Inferior parietal cortex (tissue), 1 donor: ENCODE measurements around the gene EFCAB8.
"Not testable (repeated sequence)": the region's sequence is repeated elsewhere in the genome, so short reads cannot be mapped to it uniquely, and the experiment has no call there.

ENCODE experiments used
- DNase-seq: peaks from one replicate; pipeline ENCODE4 v3.0.0-alpha.2; 2016; ENCODE audit errors: extremely low spot score

Gene EFCAB8

DNA sequence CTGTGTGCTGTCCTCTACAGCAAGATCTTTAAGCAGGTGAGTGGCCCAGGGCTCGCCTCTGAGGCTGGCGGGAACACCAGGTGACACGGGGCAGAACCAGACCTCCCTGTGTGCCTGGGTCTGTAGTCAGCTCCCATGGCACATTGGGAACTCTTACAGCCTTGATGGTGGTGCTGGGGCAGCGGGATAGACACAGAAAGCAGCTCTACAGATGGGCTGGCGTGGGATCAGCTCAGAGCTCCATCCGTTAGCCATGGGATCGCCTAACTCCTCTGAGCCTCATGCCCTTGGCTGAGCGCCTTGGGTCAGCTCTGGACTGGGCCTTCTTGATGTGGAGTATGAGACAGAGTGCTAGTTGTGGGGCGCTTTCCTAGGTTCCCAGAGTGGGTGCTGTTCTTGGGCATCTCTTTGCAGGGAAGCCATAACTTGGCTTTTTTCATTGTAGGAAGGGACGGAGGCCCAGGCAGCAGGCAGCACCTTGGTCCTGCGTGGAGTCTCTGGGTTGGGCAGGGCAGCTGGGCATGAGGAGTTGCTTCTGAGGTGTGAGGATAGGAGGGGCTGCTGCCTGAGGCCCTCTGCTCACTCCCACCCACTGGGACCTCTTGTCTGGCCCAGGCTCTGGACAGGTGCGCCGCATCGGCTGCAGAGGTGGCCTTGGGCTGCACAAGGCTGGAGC lies 51.3 kb downstream of the EFCAB8 start:
- no peak for DNase-seq

DNA sequence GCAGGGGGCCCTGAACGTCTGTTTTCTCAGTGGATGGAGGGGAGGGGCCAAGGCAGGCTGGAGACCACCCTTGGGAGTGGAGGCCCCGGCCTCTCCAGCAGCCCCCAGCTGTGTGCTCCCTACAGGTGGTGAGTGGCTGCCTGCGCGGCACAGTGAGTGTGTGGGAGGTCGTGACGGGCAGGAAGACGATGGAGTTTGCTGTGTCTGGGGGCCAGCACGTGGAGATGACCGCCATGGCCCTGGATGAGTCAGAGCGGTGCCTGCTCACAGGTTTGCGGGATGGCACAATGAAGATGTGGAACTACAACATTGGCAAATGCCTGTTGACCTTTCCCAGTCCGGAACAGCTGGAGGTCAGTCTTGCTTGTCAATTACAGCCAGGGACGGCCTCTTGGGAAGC lies 52.6 kb downstream of the EFCAB8 start:
- no peak for DNase-seq

DNA sequence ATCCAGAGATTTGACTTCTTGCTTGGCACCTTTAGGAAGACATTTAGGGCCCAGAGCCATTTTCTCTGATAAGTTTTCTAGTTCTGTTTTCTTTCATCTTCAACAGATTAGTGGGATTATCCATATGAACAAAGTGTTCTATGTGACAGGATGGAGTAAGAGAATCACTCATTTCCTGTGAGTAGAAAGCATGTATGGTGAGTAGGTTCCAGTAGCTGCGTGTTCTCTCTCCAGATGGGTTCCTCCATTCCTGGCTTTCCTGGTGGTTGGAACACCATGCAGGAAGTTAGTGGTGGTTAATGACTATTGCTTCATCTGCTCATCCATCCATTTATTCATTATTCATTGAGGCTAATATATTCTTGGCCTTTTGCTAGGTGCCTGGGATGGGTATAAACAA lies 54.0 kb downstream of the EFCAB8 start:
- DNase-seq = no peak

DNA sequence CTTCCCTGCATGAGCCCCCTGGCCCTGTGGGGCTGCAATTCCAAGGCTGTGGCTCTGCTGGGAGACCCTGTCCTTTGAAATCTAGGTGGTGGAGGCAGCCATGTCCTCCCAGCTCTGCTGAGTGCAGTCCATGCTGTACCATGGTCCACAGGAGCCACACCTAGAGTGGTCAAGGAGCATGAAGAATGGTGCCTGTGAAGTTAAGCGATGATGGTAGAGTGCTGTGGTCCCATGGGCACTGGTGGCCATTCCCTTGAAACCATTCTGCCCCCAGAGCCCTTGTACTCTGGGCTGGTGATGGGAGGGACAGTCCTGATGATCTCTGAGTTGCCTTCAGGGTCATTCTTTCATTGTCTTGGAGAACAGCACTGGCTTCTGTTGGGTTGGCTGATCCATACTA lies 55.3 kb downstream of the EFCAB8 start:
- DNase-seq = no peak

DNA sequence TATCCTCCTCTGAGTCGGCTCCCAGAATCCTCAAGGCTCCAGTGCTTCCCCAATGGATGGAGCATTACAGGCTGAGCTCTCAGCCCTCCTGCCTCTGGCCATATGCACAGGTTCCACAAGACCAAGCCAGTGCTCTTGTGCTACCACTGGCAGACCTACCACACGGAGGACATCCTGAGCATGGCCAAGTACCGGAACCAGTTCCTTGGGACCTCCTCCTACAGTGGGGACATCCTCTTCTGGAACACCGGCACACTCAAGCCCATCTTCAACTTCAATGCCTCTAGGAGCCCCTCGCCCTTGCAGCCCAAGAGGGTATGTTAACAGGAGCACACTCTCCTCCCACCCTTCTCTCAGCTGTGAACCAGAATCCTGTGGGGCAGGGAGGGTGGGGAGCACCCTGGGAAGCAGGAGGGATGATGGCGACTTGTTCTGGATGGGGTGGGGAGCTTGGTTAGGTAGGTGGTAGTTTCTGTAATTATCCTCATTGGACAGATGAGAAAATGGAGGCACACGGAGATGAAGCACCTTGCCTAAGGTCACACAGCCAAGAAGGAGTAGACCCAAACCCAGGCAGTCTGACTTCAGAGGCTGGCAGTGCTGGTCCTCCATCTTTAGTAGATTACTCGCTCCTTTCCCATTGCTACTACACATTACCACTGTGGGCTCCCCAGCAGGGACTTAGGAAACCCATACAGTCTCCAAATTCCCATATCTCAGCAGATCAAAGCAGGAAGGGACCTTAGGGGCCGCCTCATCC lies 58.6 kb downstream of the EFCAB8 start:
- DNase-seq = no peak

DNA sequence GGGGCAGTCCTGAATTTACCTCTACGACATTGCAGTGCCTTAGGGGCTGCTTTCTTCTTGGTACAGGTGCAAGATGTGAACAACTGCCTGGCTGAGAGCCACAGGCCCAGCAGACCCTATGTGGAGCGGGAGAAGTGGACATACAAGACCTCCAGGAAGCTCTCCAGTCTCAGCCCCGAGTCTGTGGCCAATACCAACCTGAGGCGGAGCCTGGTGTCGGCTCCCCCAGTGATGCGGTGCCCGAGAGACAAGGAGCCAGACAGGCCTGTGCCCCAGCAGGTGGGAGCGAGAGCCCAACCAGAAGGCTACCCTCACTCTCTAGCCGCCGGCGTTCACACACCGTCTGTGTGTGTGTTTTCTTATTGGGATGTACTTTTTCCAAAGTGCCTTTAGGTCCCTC lies 59.6 kb downstream of the EFCAB8 start:
- no peak for DNase-seq

DNA sequence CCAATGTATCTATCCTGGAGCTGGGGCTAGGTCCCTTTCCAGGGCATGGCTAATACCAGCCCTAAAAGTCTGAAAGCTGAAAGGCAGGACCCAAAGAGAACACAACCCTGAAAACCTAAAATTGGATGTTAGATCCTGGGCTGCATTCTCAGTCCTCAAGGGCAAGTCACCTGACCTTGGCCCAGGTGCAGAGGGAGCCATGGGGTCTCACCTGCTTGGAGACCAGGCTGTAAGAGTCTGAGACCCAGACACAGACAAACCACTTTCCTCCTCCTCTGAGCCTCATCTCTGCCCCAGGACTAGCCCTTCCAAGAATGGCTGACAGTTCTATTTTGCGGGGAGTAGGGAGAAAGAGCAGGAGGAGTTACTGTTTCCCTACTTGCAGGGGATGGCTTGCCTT lies 60.0 kb downstream of the EFCAB8 start:
- DNase-seq = no peak

DNA sequence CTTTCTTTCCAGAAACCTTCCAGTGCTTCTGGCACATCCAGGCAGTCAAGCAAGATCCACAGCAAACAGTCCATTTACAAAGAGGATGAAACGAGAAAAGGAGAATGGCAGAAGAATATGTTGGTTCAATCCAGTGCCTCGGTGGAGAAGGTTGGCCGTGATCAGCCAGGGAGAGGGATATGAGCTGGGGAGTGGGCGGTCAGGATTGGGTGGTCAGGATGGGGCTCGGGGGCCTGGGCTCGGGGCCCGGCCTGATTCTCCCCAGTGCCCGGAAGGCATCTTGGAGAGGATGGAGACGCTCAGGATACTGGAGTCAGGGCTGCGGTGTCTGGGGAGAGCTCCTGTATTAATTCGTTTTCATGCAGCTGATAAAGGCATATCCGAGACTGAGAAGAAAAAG lies 61.3 kb downstream of the EFCAB8 start:
- DNase-seq = no peak

DNA sequence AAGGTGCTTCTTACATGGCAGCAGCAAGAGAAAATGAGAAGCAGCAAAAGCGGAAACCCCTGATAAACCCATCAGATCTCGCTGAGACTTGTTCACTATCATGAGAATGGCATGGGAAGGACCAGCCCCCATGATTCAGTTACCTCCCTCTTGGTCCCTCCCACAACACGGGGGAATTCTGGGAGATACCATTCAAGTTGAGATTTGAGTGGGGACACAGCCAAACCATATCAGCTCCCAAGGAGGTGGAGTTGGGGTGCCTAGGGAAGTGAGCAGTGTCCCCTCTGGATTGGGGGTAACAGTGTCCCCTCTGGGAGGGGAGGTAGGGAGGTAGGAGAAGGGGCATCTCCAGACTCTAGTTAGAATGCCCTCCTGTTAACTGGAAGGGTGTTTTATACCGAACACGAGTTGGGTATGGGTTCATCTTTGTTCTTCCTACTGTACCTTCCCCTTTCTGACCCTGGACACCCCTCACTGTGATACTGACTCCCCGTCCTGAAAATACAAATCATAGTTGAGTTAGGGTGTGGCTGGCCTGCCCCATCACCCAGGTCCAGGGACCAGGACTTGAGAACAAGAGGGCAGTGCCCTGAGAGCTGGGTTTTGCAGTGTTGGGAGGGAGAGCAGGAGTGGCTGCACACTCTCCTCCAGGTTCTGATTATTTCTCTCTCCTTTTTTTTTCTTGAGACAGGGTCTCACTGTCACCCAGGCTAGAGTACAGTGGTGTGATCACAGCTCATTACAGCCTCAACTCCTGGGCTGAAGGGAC lies 62.0 kb downstream of the EFCAB8 start:
- no peak for DNase-seq

DNA sequence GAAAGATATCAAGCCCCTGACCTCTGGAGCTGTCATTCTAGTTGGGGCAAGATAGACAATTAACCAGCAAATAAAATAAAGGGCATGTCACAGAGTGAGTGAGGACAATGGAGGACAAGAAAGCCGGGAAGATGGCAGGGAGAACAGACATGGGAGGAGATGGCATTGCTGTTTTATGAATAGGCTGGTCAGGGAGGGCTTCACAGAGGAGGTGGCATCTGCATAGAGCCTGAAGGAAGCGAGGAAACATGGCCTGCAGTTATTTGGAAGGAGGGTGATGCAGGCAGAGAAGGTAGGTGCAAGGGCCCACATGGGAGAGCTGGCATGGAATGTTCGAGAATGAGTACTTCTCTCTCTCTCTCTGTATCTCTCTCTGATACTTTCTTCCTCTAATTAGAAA lies 63.7 kb downstream of the EFCAB8 start:
- no peak for DNase-seq

DNA sequence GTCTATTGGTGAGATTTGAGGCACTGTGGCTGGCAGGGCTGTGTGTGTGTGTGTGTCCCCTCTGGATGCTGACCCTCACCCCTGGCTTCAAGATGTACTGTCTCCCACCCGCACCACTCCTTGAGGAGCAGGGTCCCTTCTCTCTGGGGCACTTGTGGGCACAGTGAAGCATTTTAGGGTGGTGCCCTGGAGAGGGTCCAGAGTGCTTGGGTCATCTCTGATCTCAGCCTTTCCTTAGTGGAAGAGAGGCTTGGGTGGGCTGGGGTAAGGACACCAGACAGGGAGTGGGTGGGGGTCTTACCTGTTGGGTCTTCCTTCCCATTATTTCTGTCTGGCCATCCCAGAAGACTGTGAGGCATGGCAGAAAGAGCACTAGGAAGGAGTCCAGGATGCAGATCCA lies 66.1 kb downstream of the EFCAB8 start:
- DNase-seq = no peak

DNA sequence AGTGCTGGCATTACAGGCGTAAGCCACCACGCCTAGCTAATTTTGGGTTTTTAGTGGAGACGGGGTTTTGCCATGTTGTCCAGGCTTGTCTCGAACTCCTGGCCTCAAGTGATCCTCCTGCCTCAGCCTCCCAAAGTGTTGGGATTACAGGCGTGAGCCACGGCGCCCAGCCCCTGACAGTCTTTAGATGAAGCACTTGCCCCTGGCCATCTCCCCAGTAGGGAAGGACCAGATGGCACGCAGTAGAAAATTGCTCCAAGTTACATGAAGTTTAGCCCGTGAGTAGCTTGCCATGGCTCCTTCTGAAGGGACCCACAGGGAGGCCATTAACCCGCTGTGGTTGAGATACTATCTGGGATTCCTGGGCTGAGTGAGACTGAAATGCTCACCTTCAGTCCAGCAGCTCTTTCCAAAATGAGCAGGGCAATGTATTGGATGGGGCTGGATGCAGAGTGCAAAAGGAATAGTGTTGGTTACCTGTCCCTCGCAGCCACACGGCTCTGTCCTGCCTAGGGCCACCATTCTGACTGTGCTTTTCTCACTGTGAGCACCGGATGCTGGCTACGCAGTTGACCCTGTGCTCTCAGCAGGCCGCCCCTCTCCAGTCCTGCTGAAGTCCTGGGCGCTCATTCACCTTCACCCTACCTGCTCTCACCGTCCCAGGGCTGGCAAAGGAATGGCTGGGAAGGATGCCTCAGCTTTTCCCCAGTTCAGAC lies 66.9 kb downstream of the EFCAB8 start:
- DNase-seq = no peak

DNA sequence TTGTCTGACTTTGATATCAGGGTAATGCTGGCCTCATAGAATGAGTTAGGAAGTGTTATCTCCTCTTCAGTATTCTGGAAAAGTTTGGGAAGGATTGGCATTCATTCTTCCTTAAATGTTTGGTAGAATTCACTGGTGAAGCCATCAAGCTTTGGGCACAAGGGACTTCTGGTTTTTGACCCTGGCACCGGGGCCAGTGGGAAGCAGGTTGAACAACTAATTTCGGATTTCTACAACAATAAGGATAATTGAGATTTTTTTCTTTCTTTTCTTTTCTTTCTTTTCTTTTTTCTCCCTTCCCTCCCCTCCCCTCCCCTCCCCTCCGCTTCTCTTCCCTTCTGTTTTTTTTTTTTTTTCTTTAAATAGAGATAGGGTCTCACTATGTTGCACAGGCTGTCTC lies 70.4 kb downstream of the EFCAB8 start:
- DNase-seq = no peak

DNA sequence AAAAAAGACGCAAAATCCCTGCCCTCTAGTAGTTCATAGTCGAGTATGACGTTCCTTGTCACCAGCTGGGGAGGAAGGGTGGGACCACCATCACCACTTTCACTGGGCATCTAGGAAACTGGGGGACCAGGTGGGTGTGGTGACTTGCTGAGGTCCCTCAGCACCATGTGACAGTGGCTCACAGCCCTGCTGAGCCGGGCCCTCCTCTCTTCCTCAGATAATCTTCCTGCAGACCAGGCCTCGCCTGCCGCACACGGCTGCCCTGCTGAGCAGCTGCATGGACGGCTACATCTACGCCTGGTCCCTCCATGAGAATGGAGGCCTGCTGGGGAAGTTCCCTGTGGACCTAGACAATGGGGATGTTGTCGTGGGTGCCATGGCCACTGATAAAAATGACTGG lies 71.5 kb downstream of the EFCAB8 start:
- DNase-seq = no peak

DNA sequence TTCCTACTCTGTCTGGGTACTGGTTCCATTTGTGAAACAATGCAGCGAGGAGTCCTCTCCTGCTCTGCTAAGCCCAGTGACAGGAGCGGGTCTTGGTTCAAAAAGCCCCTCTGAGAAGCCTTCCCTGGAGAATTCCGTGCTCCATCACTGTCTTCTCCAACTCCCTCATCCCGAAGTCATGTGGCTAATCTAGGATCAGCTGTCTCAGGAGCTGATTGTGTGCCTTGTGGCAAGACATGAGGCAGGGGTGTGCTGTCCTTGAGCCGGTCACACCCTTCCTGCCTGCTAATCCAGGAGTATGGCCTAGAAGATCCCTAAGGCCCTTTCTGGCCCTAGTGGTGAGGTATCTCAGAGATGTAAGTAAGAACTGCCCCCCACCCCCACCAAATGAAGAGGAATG lies 72.0 kb downstream of the EFCAB8 start:
- no peak for DNase-seq

DNA sequence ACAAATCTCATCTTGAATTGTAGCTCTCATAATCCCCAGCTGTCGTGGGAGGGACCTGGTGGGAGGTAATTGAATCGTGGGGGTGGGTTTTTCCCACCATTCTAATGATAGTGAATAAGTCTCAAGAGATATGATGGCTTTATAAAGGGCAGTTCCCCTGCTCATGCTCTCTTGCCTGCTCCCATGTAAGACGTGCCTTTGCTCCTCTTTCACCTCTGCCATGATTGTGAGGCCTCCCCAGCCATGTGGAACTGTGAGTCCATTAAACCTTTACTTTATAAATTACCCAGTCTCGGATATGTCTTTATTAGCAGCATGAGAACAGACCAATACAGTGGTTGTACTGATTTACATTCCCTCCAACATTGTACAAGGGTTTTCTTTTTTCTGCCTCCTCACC lies 75.9 kb downstream of the EFCAB8 start:
- no peak for DNase-seq

DNA sequence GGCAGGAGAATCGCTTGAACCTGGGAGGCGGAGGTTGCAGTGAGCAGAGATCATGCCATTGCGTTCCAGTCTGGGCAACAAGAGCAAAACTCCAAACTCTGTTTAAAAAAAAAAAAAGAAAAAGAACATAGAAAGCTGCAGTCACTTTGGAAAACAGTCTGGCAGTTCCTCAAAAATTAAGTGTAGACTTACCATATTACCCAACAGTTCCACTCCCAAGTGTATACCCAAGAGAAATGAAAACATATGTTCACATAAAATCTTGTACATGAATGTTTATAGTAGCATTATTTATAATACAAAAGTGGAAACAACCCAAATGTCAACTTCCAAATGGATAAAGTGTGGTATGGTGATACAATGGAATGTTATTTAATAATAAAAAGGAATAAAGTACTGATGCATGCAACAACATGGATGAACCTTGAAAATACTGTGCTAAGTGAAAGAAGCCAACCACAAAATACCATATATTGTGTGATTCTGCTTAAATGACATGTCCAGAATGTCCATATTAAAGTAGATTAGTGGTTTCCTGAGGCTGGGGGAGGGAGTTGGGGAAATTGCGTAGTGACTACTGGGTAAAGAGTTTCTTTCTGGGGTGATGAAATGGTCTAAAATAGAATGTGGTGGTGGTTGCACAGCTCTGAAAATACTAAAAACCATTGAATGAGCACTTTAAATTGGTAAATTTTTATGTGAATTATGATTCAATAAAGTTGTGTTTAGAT lies 82.6 kb downstream of the EFCAB8 start:
- DNase-seq = no peak

DNA sequence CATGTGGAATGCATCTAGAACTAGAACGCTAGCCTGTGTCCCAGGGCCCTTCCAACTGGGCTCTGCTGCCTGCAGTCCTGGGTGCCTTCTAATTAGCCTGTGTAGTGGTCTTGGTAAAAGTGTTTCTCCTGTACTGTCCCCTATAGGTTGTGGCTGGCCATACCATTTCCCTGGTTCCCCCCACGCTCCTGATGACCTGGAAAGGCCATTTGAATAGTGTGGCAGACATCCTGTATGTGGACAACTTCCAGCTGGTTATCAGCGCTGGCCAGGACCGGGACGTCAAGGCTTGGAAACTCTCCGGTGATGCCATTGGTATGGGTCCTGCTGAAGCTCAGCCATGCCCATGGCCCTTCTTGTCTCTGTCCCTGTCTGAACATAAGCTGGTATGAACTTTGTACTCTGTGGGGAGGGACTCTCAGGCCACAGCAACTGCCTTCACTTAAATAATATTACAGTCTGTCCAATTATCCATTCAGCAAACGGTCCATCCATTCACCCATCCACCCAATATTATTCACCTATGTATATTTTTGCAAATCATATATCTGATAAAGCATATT lies 84.8 kb downstream of the EFCAB8 start:
- no peak for DNase-seq

DNA sequence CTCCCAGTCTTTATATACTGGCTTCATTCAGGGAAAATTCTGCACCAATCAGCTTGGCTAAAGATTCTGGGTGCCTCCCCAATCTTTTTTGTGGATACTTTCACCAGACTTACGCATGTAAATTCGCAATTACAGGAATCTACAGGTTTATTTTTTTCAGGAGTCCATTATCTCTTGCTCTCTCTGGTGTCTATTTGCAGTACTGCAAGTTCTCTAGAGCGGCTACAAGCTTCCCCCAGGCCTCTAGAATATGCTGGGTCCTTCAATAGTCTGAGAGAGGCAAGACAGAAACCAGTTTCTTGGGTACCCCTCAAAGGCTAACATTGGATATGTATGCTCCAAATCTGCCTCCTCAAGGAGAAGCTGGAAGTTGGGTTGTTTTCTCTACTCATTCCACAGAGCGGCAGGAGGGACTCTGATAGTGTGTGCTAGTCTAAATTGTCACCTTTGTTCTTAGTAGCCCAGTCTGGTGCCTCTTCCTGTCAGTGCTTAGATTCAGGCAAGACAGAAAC lies 87.0 kb downstream of the EFCAB8 start:
- no peak for DNase-seq

DNA sequence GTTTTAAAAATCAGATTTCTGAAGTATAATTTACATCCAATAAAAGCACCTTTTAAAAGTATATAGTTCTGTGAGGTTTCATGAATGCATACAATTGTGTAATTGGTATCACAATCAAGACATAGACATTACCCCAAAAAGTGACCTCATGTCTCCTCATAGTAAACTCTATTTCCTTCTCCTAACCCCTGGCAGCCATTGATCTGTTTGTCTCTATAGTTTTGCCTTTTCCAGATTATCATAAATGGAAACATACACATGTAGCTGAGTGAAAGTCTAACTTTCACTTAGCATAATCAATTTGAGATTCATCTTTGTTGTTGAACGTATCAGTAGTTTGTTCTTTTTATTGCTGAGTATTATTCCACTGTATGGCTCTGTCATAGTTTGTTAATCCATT lies 87.9 kb downstream of the EFCAB8 start:
- DNase-seq = no peak

DNA sequence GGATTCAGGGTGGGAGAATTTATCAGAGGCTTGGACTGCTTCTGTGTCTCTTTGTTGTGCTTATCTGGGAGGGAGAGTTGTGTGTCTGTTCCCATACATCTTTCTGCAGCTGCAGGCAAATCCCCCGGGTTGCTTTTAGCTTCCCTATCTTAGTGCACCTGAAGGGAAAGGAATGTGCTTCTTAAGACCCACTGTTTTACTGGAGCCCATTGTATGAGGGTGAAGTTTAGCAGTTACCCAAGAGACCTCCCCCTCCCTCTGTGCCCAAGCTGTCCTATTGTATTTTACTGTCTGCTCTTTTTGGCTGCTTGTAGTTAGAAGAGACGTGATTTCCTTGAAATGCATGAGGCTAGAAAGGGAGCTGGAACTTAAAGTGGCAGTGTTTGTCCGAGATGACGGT lies 91.8 kb downstream of the EFCAB8 start:
- not testable (repeated sequence) for DNase-seq
